Kidney (tissue), 14 donors: ENCODE measurements around the gene MCHR2. TPM values are rescaled to one million over a fixed set of nuclear protein-coding genes. Genes with fewer than 3 reads are reported as not detected.

ENCODE experiments used
- DNase-seq, 5 donors: peaks; one replicate each; pipeline ENCODE4 v3.0.0-alpha.2; 2013 to 2020
- FAIRE-seq: peaks from 2 replicates; lab custom pipeline; 2012; peaks lifted over from hg19 to GRCh38; lab: Jason Lieb, UNC
- H3K27ac ChIP-seq, 2 donors: one replicate each; pipeline ENCODE4 v1.7.0; 2013; ENCODE audit warnings: low read depth in 2 of 2, low read length in 2 of 2, inconsistent platforms in 1 of 2
- H3K27me3 ChIP-seq: one replicate; pipeline ENCODE4 v1.7.1; 2013; ENCODE audit warnings: low read length, inconsistent platforms; ENCODE audit not compliant: control insufficient read depth, insufficient read depth
- H3K36me3 ChIP-seq, 3 donors: one replicate each; pipeline versions ENCODE4 v1.7.0 to v1.7.1; 2013; ENCODE audit warnings: low read length in 3 of 3, control low read depth in 1 of 3, inconsistent platforms in 1 of 3; ENCODE audit not compliant: insufficient read depth in 3 of 3, control insufficient read depth in 2 of 3
- H3K4me1 ChIP-seq, 3 donors: one replicate each; pipeline versions ENCODE4 v1.7.0 to v1.7.1; 2013; ENCODE audit warnings: low read length in 3 of 3, inconsistent platforms in 1 of 3, low read depth in 1 of 3; ENCODE audit not compliant: control insufficient read depth in 2 of 3, insufficient read depth in 2 of 3
- H3K4me3 ChIP-seq, 3 donors: one replicate each; pipeline versions ENCODE4 v1.7.0 to v1.8.1; 2013; ENCODE audit warnings: low read length in 3 of 3, control low read depth in 1 of 3, inconsistent platforms in 1 of 3
- H3K9ac ChIP-seq, 3 donors: one replicate each; pipeline versions ENCODE4 v1.7.0 to v1.7.1; 2013; ENCODE audit warnings: low read length in 3 of 3, control low read depth in 1 of 3, inconsistent platforms in 1 of 3
- H3K9me3 ChIP-seq, 3 donors: one replicate each; pipeline versions ENCODE4 v1.7.0 to v1.7.1; 2013; ENCODE audit warnings: low read length in 3 of 3, control low read depth in 1 of 3, inconsistent platforms in 1 of 3; ENCODE audit not compliant: control insufficient read depth in 2 of 3, insufficient read depth in 1 of 3
- intact Hi-C: fragments of 100-400 bp; cut with DNase I; formaldehyde crosslinking; loops from one replicate; pipeline ENCODE4 v1.11.1; 2022
- polyA plus RNA-seq: library from polyadenylated mRNA; stranded (reverse); fragments of 350-450 nt; fragmentation: Illumina TruSeq; extraction: RNeasy Lipid Tissue Mini Kit (QIAGEN cat#74804); gene quantifications from one replicate; pipeline ENCODE4 v1.2.3, GENCODE V29; 2014; ENCODE audit warnings: low read depth, low replicate concordance; ENCODE audit not compliant: insufficient read depth
- total RNA-seq: library from RNA; stranded (reverse); fragmentation: NEBNext Ultra II Directional; extraction: Animal tissue kit (Norgen Biotek cat#: 25700); gene quantifications from one replicate; pipeline ENCODE4 v1.2.1, GENCODE V29; 2021
- TF ChIP-seq, protein P1 (sequence below): IDR thresholded peaks from 3 replicates; pipeline ENCODE4 v1.5.1; 2012; ENCODE audit warnings: mild to moderate bottlenecking, moderate library complexity, borderline replicate concordance; ENCODE audit not compliant: insufficient read depth; ENCODE audit errors: extremely low read depth
- donor health status: control.
- donor health status: control.
- donor health status: control.
- donor health status: control.
- donor health status: control.
- donor health status: DM: yes; HTN: yes; CAD: no.
- donor health status: Normal renal cell carcinoma (clear cell type).

The MCHR2 gene
- total and polyA plus RNA-seq, 2 donors from 2014 or later, result not detected

DNA sequence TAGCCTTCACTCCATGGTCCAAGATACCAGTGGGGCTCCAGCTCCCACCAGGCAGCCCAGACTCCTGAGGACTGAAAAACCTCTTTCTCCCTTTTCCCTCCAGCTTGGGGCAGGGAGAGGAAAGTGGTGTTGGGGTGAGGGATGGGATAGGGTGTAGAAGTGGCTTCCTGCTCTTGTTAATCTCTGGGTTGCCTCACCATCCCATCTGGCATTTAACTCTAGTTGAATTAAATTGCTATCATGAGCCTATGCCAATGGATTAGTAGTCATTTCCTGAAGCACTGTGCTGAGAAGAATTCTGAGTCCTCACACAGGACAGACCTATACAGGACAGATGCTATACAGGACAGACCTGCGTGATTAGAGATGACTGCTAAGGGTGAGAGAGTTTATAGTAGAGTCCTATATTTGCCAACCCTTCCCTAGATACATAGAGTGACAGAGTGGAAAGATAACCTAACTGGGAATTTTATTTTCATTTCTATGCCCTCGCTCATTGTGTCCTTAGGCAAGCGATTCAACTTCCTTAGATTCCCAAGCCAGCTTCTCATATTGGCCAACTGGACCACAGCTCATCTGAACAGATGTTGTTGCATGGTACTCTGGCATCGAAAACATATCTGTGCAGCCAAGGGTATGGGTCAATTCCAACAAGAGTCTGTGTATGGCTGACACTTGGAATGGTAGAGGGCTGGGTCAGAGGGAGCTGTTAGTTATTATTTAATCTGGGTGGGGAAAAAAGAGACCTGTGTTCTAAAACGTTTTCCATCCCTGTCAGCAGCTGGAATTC lies 42.8 kb downstream of the MCHR2 start:
- intact Hi-C loops, result no loop called here
- TF ChIP-seq, protein P1, sequence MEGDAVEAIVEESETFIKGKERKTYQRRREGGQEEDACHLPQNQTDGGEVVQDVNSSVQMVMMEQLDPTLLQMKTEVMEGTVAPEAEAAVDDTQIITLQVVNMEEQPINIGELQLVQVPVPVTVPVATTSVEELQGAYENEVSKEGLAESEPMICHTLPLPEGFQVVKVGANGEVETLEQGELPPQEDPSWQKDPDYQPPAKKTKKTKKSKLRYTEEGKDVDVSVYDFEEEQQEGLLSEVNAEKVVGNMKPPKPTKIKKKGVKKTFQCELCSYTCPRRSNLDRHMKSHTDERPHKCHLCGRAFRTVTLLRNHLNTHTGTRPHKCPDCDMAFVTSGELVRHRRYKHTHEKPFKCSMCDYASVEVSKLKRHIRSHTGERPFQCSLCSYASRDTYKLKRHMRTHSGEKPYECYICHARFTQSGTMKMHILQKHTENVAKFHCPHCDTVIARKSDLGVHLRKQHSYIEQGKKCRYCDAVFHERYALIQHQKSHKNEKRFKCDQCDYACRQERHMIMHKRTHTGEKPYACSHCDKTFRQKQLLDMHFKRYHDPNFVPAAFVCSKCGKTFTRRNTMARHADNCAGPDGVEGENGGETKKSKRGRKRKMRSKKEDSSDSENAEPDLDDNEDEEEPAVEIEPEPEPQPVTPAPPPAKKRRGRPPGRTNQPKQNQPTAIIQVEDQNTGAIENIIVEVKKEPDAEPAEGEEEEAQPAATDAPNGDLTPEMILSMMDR, result no peak
- no peak overlapping the region for H3K27ac ChIP-seq
- FAIRE-seq (no peak), DNase-seq (no peak)
- no peaks in the 10 kb centered on the region for H3K4me1 ChIP-seq
- H3K27me3 ChIP-seq, result no peaks in the 10 kb centered on the region
- H3K4me3 ChIP-seq, result no peak overlapping the region
- no peak overlapping the region for H3K9ac ChIP-seq
- H3K36me3 ChIP-seq, result no peaks in the 10 kb centered on the region
- H3K9me3 ChIP-seq, result no peaks in the 10 kb centered on the region

DNA sequence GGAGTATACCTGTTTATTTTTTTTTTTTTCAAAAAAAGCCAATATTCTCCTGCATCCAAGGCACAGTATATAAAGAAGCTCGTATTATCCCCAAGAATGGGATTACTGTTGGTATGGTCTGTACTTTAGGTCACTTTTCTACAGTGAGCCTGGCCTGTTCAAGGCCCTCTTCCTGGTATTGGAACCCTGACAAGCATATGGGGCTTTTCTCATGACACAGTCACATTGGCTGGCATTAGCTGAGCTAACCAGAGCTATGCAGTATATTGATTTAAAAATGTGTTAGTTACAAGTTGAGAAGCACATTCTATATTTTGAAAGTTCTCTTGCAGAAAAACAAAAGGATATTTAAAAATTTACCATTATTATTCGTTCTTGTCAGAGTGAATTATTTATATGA lies 48.0 kb downstream of the MCHR2 start:
- Histone ChIP-seq H3K9ac (no peak overlapping the region), H3K27ac (no peak overlapping the region), H3K9me3 (no peaks in the 10 kb centered on the region), H3K36me3 (no peaks in the 10 kb centered on the region), H3K4me3 (no peak overlapping the region), H3K27me3 (no peaks in the 10 kb centered on the region), H3K4me1 (no peaks in the 10 kb centered on the region)
- DNase-seq, result no peak
- intact Hi-C loops, result no loop called here
- FAIRE-seq, result no peak
- TF ChIP-seq, protein P1, result no peak

DNA sequence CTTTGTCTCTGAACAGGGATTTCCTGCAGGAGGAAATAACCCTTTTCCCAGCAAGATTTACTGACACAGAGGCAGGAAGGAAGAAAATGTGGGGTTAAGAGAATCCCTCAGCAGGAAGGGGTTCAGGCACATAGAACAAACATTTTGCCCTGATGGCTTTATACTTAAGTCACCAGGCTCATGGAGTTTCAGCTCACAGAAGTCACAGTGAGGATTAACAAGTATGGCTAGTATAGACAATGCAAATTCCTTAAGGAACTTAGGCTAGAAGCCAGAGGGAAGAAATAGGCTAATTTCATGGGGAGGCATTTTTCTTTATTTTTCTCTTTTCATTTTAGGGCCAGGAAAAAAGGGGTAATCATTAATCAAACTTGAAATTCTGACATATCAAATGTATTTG lies 50.2 kb downstream of the MCHR2 start:
- H3K9ac ChIP-seq, result no peak overlapping the region
- FAIRE-seq, result no peak
- TF ChIP-seq, protein P1, result no peak
- H3K27me3 ChIP-seq, result no peaks in the 10 kb centered on the region
- no peaks in the 10 kb centered on the region for H3K4me1 ChIP-seq
- H3K27ac ChIP-seq, result no peak overlapping the region
- intact Hi-C loops, result no loop called here
- no peaks in the 10 kb centered on the region for H3K9me3 ChIP-seq
- no peak overlapping the region for H3K4me3 ChIP-seq
- no peak for DNase-seq
- no peaks in the 10 kb centered on the region for H3K36me3 ChIP-seq
